ENCODE results near the gene TMEM101.

DNA sequence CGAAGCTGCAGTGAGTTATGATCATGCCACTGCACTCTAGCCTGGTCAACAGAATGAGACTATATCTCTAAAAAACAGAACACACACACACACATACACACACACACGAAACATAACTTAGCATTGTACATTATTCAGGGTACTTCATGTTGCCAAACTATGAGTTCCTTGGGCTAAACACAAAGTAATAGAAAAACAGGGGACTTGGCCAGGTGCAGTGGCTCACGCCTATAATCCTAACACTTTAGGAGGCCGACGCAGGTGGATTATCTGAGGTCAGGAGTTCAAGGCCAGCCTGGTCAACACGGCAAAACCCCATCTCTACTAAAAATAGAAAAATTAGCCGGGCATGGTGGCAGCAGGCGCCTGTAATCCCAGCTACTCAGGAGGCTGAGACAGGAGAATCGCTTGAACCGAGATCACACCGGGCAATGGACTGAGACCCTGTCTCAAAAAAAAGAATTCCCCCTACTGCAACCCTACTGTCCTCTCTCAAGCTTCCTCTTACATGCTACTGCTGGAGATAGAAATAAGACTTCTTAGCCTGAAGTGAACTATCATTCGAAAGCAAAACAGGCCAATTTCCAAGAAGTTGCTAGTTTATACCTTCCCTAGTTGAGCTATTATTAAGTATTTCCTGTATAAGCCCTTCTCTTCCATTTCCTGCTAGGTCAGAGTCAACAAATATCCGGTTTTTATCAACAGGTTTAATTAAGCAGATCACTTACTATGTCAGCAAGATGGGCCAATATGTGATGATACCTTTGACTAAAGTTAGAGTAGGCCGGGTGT, 44.5 kb upstream of the TMEM101 start:
- TF ChIP-seq HDAC6 (IDR thresholded peaks at IDR 0.05; ENCODE audit: unreplicated experiment): no peak
- TF ChIP-seq CBFB (IDR thresholded peaks at IDR 0.05; ENCODE audit: low read depth): no peak
- TF ChIP-seq, protein P1, sequence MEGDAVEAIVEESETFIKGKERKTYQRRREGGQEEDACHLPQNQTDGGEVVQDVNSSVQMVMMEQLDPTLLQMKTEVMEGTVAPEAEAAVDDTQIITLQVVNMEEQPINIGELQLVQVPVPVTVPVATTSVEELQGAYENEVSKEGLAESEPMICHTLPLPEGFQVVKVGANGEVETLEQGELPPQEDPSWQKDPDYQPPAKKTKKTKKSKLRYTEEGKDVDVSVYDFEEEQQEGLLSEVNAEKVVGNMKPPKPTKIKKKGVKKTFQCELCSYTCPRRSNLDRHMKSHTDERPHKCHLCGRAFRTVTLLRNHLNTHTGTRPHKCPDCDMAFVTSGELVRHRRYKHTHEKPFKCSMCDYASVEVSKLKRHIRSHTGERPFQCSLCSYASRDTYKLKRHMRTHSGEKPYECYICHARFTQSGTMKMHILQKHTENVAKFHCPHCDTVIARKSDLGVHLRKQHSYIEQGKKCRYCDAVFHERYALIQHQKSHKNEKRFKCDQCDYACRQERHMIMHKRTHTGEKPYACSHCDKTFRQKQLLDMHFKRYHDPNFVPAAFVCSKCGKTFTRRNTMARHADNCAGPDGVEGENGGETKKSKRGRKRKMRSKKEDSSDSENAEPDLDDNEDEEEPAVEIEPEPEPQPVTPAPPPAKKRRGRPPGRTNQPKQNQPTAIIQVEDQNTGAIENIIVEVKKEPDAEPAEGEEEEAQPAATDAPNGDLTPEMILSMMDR (IDR thresholded peaks at IDR 0.05 in 2 of 3, conservative IDR thresholded peaks at IDR 0.05 in 1 of 3; ENCODE audit: control insufficient read depth in 2 of 3, extremely low read depth in 1 of 3, insufficient read depth in 1 of 3, low read depth in 3 of 3, low read length in 3 of 3): no peak
- TF ChIP-seq YY1 (IDR thresholded peaks at IDR 0.05; ENCODE audit: low read depth, low read length): no peak
- TF ChIP-seq POLR2A (IDR thresholded peaks at IDR 0.05; ENCODE audit: low read depth, low read length): no peak
- no peak for TF ChIP-seq SMAD1 (IDR thresholded peaks at IDR 0.05; ENCODE audit: low read depth, partially characterized antibody)
